RPMI7951 (cell line): ENCODE data around the gene MYO5A. TPM values are rescaled to one million over a fixed set of nuclear protein-coding genes. Genes with fewer than 3 reads are reported as not detected.
"Not testable (repeated sequence)": the region's sequence is repeated elsewhere in the genome, so short reads cannot be mapped to it uniquely, and the experiment has no call there.

Experiments used
- DNase-seq: peaks from one replicate; pipeline ENCODE4 v3.0.0-alpha.2; 2012; ENCODE audit warnings: low read depth
- total RNA-seq: library from RNA; depleted of rRNA; stranded (reverse); fragments of >200 nt; shearing (Covaris generic); gene quantifications from 2 replicates; pipeline ENCODE4 v1.2.3, GENCODE V29; 2014

Gene MYO5A
- total RNA-seq, 1 experiment from 2014 or later = 49.1 TPM

GRCh38 chr15:52505151-52505550 lies 23.5 kb downstream of the MYO5A start:
- no peak for DNase-seq

- DNase-seq = peak; percentile 55
These were observed 24.7 kb downstream of the MYO5A start for GRCh38 chr15:52503788-52504496.

GRCh38 chr15:52502608-52503007 lies 26.1 kb downstream of the MYO5A start:
- DNase-seq = no peak

- no peak for DNase-seq
These were observed 29.2 kb downstream of the MYO5A start for GRCh38 chr15:52499506-52499905.

- DNase-seq = no peak
These were observed 30.0 kb downstream of the MYO5A start for GRCh38 chr15:52498706-52499105.

GRCh38 chr15:52496776-52497470 lies 31.8 kb downstream of the MYO5A start:
- DNase-seq = peak; percentile 61

GRCh38 chr15:52496175-52496574 lies 32.5 kb downstream of the MYO5A start:
- DNase-seq = no peak

- no peak for DNase-seq
These were observed 33.6 kb downstream of the MYO5A start for GRCh38 chr15:52495125-52495524.

GRCh38 chr15:52493968-52494367 lies 34.7 kb downstream of the MYO5A start:
- no peak for DNase-seq

- no peak for DNase-seq
These were observed 36.5 kb downstream of the MYO5A start for GRCh38 chr15:52492132-52492531.

GRCh38 chr15:52491472-52491871 lies 37.2 kb downstream of the MYO5A start:
- peak; percentile 60 for DNase-seq

GRCh38 chr15:52489430-52489829 lies 39.2 kb downstream of the MYO5A start:
- DNase-seq = not testable (repeated sequence)

- DNase-seq = no peak
These were observed 39.9 kb downstream of the MYO5A start for GRCh38 chr15:52488830-52489229.

GRCh38 chr15:52486003-52486996 lies 42.4 kb downstream of the MYO5A start:
- DNase-seq = peak; percentile 48

GRCh38 chr15:52485290-52485689 lies 43.4 kb downstream of the MYO5A start:
- DNase-seq = no peak

- DNase-seq = peak; percentile 91
These were observed 45.0 kb downstream of the MYO5A start for GRCh38 chr15:52483707-52484106.

- DNase-seq = peak; percentile 91
These were observed 46.8 kb downstream of the MYO5A start for GRCh38 chr15:52481915-52482314.

GRCh38 chr15:52480990-52481389 lies 47.7 kb downstream of the MYO5A start:
- DNase-seq = no peak

- DNase-seq = no peak
These were observed 62.0 kb downstream of the MYO5A start for GRCh38 chr15:52466716-52467115.

GRCh38 chr15:52466134-52466701 lies 62.5 kb downstream of the MYO5A start:
- no peak for DNase-seq

- DNase-seq = no peak
These were observed 64.2 kb downstream of the MYO5A start for GRCh38 chr15:52464478-52464877.

- no peak for DNase-seq
These were observed 64.6 kb downstream of the MYO5A start for GRCh38 chr15:52464040-52464439.
